ENCODE measurements around the gene PYGL.
"Not testable (repeated sequence)": the region's sequence is repeated elsewhere in the genome, so short reads cannot be mapped to it uniquely, and the experiment has no call there.

PYGL gene

DNA sequence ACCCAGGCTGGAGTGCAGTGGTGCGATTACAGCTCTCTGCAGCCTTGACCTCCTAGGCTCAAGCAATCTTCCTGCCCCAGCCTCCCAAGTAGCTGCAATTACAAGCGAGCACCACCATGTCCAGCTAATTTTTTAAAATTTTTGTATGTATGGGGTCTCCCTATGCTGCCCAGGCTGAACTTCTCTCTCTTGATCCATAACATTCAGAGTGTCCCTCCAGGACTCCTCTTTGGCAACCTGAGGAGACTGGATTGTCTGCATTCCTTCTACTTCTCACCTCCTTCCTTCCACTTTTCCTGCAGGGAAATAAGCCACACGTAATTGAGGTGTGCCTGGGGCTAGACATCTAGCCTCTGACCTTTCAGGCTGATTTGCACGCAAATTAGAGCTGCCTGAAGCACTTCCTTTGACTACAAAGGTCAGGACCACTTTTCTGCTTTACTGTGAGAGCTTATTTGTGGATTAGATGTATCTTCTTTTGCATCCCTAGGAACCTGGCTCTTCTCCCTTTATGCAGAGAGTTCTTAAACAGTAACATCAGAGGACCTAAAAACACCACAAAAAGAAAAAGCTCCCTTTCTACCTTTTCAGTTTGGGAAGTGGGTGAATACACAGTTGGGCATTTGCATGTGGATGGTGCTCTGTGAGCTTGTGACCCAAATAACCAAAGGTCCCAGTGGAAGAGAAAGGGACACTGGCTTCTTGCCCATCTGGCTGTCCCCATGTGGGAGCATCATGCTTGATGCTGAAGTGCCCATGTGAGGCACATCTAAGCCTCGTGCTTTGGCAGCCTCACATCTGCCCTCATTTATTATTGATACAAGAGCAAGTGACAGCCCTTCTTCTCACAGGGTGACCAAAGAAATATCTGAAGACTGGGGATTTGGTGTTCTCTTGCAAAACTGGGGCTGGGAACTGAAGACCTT lies 33.5 kb downstream of the PYGL start:
- no peak overlapping the region for H3K27ac ChIP-seq
- H3K27me3 ChIP-seq: no peaks in the 10 kb centered on the region
- H3K4me3 ChIP-seq: no peak overlapping the region
- no peak for DNase-seq
- intact Hi-C loops (cut with DNase I; ENCODE audit: low total_unique reads): no loop called here
- H3K4me1 ChIP-seq: no peaks in the 10 kb centered on the region
- H3K36me3 ChIP-seq: peaks cover 81 to 95% (median 87%) of the 10 kb centered on the region in 3 donors
- H3K9me3 ChIP-seq: no peaks in the 10 kb centered on the region
- TF ChIP-seq, protein P1, sequence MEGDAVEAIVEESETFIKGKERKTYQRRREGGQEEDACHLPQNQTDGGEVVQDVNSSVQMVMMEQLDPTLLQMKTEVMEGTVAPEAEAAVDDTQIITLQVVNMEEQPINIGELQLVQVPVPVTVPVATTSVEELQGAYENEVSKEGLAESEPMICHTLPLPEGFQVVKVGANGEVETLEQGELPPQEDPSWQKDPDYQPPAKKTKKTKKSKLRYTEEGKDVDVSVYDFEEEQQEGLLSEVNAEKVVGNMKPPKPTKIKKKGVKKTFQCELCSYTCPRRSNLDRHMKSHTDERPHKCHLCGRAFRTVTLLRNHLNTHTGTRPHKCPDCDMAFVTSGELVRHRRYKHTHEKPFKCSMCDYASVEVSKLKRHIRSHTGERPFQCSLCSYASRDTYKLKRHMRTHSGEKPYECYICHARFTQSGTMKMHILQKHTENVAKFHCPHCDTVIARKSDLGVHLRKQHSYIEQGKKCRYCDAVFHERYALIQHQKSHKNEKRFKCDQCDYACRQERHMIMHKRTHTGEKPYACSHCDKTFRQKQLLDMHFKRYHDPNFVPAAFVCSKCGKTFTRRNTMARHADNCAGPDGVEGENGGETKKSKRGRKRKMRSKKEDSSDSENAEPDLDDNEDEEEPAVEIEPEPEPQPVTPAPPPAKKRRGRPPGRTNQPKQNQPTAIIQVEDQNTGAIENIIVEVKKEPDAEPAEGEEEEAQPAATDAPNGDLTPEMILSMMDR (IDR thresholded peaks at IDR 0.05): no peak

DNA sequence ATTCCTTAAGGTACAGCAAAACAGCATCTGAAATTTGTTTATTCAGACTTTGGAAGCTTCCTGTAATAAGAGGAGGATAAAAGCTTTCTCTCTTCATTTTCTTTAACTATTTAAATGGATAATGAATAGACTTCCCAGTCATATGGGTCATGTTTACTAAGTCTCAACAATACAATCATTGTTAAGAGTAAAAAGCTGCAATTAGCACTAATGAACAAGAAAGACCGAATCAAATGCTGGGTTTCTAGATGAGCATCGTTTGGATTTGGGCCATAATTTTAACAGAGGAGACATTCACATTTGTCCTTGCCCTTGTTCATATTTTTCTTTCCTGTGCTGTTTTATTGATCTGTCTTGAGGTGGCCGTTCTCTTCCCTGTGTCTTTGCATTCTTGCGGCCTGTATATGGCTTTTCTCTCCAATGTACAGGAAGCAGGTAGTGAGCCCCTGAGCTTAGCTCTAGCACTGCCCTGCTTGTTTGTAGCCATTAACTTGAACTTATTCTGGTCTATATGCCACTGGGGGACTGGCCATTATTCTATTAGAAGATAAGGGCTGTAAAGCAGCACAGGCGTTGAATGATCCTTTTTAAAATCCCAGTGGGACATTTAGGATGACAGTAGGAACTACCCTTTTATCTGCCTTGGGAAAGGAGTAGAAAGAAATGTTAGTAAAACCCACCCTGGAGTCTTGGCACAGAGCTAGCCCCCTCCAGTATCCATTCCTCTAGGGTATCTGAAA lies 37.8 kb downstream of the PYGL start:
- intact Hi-C loops (cut with DNase I; ENCODE audit: low total_unique reads): no loop called here
- DNase-seq: no peak
- Histone ChIP-seq H3K9me3 (no peaks in the 10 kb centered on the region), H3K27me3 (no peaks in the 10 kb centered on the region), H3K36me3 (peaks cover 58 to 63% (median 63%) of the 10 kb centered on the region in 3 donors), H3K4me3 (no peak overlapping the region), H3K27ac (no peak overlapping the region), H3K4me1 (no peaks in the 10 kb centered on the region)
- TF ChIP-seq, protein P1 (IDR thresholded peaks at IDR 0.05): no peak

DNA sequence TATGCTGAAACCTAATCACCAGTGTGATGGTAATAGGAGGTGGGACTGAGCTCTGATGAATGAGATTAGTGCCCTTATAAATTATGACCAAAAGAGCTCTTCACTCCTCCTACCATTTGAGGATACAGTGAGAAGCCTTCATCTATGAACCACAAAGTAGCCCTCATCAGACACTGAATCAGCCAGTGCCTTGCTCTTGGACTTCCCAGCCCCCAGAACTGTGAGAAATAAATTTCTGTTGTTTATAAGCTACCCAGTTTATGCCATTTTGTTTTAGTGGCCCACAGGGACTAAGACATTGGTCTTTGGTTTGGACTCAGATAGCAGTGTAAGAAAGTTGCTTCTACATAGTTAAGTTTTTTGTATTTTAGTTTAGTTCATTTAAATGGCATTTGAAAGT lies 39.6 kb downstream of the PYGL start:
- H3K36me3 ChIP-seq: peaks cover 43 to 50% (median 45%) of the 10 kb centered on the region in 3 donors
- intact Hi-C loops (cut with DNase I; ENCODE audit: low total_unique reads): no loop called here

DNA sequence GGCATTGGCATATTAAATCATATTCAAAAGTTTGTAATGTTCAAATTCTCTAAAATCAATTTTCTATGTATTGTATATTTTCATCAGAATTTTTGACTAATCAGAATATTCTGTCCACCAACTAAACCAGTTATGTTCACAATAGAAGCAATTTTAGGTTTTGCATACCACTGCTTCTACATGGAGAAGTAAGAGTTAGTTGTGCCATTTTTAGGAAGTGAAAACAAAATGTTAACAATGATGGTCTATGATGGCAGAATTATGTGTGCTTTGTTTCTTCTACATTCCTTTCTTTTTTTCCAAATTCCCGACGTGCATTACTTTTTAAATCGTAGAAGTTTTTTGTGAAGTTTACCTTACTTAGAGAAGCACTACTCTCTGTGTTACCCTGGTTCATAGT lies 42.9 kb downstream of the PYGL start:
- H3K27me3 ChIP-seq: no peaks in the 10 kb centered on the region
- TF ChIP-seq, protein P1 (IDR thresholded peaks at IDR 0.05): no peak
- peaks cover 13 to 23% (median 19%) of the 10 kb centered on the region in 3 donors for H3K36me3 ChIP-seq
- no peak overlapping the region for H3K27ac ChIP-seq
- no peak for DNase-seq
- intact Hi-C loops (cut with DNase I; ENCODE audit: low total_unique reads): no loop called here
- H3K4me3 ChIP-seq: no peak overlapping the region
- H3K4me1 ChIP-seq: no peaks in the 10 kb centered on the region
- no peaks in the 10 kb centered on the region for H3K9me3 ChIP-seq

More for the DNA sequence above, 39.6 kb downstream of the PYGL start:
- TF ChIP-seq, protein P1 (IDR thresholded peaks at IDR 0.05): no peak
- H3K9me3 ChIP-seq: no peaks in the 10 kb centered on the region
- no peaks in the 10 kb centered on the region for H3K4me1 ChIP-seq
- no peak overlapping the region for H3K27ac ChIP-seq
- H3K4me3 ChIP-seq: no peak overlapping the region
- DNase-seq: no peak
- H3K27me3 ChIP-seq: no peaks in the 10 kb centered on the region

DNA sequence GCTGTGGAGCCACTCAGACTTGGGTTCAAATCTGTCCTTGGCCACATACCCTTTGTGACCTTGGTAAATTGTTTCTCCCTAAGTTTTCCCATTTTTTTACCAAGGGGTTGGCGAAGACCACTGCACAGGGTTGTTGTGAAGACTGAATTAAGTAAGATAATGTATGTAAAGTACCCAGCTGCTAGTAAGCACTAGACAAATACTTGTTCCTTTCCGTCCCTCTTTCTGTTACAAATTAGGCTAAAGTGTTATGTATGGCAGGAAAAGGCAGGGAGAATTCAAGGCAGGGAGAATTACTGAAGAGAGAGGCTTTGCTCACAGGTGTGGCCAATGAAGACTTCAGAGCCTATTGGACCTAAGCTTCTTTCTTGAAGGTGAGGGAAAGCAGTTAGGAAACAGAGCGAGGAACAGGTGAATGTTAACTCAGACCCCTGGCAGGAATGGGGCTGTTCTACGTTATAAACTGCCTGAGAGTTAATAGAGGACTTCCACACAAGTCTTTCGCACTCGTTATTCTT lies 46.6 kb downstream of the PYGL start:
- Histone ChIP-seq H3K36me3 (peaks cover 0 to 4% (median 0%) of the 10 kb centered on the region in 3 donors), H3K9me3 (no peaks in the 10 kb centered on the region), H3K4me3 (no peak overlapping the region), H3K27me3 (no peaks in the 10 kb centered on the region), H3K4me1 (no peaks in the 10 kb centered on the region), H3K27ac (no peak overlapping the region)
- DNase-seq: no peak
- TF ChIP-seq, protein P1 (IDR thresholded peaks at IDR 0.05): no peak
- intact Hi-C loops (cut with DNase I; ENCODE audit: low total_unique reads): no loop called here

DNA sequence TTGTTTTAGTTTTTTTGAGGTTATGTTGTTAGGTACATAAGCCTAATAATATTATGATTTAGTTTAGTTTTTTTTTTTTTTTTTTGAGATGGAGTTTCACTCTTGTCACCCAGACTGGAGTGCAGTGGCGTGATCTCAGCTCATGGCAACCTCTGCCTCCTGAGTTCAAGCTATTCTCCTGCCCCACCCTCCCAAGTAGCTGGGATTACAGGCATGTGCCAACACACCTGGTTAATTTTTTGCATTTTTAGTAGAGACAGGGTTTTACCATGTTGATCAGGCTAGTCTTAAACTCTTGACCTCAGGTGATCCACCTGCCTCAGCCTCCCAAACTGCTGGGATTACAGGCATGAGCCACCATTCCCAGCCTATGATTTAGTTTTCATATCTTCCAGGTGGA lies 47.3 kb downstream of the PYGL start:
- H3K4me1 ChIP-seq; DNase-seq; H3K27me3 ChIP-seq; H3K27ac ChIP-seq; H3K9me3 ChIP-seq; H3K36me3 ChIP-seq; intact Hi-C loops (cut with DNase I; ENCODE audit: low total_unique reads); H3K4me3 ChIP-seq: not testable (repeated sequence)

DNA sequence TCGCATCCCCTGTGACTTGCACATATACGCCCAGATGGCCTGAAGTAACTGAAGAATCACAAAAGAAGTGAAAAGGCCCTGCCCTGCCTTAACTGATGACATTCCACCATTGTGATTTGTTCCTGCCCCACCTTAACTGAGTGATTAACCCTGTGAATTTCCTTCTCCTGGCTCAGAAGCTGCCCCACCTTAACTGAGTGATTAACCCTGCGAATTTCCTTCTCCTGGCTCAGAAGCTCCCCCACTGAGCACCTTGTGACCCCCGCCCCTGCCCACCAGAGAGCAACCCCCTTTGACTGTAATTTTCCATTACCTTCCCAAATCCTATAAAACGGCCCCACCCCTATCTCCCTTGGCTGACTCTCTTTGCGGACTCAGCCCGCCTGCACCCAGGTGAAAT lies 47.9 kb downstream of the PYGL start:
- H3K4me3 ChIP-seq; intact Hi-C loops (cut with DNase I; ENCODE audit: low total_unique reads); H3K4me1 ChIP-seq; H3K27me3 ChIP-seq; H3K9me3 ChIP-seq; DNase-seq; H3K27ac ChIP-seq; H3K36me3 ChIP-seq: not testable (repeated sequence)

Data from tibial artery (tissue), 4 donors.